SH-SY5Y (cell line): Measurements from ENCODE around the gene PPARD.

ENCODE experiments used
- GATA2 ChIP-seq: IDR thresholded peaks from 2 replicates; pipeline ENCODE4 v1.6.1; 2011; ENCODE audit warnings: mild to moderate bottlenecking, low read depth, low read length
- GATA3 ChIP-seq: IDR thresholded peaks from 2 replicates; pipeline ENCODE4 v1.6.1; 2011; ENCODE audit warnings: low read depth, mild to moderate bottlenecking, low read length, moderate library complexity

DNA sequence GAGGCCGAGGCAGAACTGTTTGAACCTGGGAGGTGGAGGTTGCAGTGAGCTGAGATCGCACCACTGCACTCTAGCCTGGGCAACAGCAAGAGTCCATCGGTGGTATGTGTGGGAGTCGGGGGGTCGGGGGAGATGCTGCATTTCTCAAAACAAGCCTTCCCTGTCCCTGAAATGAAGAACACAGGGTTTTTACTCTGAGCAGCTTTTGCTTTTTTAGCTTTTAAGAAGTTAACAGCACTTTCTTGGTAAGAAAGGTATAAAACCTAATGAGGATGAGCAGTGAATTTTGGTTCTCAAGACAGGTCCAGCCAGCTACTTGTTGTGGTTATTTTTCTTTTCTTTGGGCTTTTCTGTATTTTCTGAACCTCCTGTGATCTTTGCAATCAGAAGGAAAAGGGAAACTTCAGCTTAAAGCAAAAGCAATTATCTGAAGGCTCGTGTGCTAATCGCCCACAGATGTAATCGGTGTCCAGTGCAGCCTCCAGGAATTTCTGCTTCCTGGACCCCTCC is 129.5 kb downstream of the PPARD start:
- TF ChIP-seq GATA3 (no peak), GATA2 (no peak)
